AG09319 (cell line): Measurements from ENCODE around the gene LITAFD.
"Not testable (repeated sequence)": the region's sequence is repeated elsewhere in the genome, so short reads cannot be mapped to it uniquely, and the experiment has no call there.

ENCODE experiments used
- DNase-seq: peaks from one replicate; pipeline ENCODE4 v3.0.0-alpha.2; 2010; ENCODE audit warnings: low read depth; ENCODE audit errors: extremely low read depth
- CTCF ChIP-seq: IDR thresholded peaks from 2 replicates; pipeline ENCODE4 v1.5.1; 2011; ENCODE audit warnings: low read depth, mild to moderate bottlenecking, inconsistent platforms, low read length, moderate library complexity

The LITAFD gene

GRCh38 chr16:8882041-8882617 lies at the start of gene LITAFD:
Gene LITAFD (plus strand): TSS chr16:8882351. CDS start chr16:8884356, 2,005 bp downstream.
- no peak for DNase-seq

GRCh38 chr16:8832717-8833105 lies 49.4 kb upstream of the LITAFD start:
- no peak for TF ChIP-seq CTCF
- DNase-seq, result no peak

More at GRCh38 chr16:8882041-8882617, at the start of gene LITAFD:
- no peak for TF ChIP-seq CTCF

DNA sequence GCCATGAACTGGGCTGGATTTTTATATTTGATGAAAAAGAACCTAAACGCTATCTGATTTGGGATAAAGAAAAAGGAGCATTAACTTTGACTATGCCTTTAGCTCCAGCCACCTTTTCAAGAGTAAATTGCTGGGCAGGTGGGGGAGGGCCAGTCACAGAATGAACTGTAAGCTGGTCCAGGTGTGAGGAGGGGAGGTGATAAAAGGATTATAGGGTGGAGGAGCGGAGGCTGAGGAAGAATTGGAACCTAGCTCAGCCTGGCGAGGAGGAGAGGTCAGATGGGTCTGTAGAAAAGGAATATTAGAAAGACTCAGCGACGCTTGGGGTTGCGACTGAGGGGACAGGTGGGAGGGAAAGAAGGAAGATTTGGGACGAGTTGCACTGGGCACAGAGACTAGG lies 45.4 kb upstream of the LITAFD start:
- DNase-seq, result not testable (repeated sequence)

- not testable (repeated sequence) for DNase-seq
Observed at GRCh38 chr16:8837594-8837993, 44.6 kb upstream of the LITAFD start.

DNA sequence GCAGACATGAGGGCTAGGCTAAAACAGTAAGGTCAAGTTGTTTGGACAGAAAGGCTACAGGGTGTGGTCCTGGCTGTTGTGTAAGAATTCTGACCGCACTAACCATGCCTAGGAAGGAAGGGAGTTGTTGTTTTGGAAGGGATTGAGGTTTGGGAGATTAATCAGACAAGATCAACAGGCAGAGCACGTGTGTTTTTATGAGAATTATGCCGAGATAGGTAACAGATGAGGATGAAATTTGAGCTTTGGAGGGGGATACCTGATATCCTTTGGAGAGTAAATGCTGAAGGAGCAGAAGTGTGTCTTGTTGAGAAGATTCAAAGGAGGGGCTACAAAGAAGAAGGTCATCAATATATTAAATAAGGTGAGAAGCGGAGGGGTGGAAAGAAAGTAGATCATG lies 40.1 kb upstream of the LITAFD start:
- not testable (repeated sequence) for DNase-seq

- not testable (repeated sequence) for DNase-seq
Observed at GRCh38 chr16:8843296-8843695, 38.9 kb upstream of the LITAFD start.

DNA sequence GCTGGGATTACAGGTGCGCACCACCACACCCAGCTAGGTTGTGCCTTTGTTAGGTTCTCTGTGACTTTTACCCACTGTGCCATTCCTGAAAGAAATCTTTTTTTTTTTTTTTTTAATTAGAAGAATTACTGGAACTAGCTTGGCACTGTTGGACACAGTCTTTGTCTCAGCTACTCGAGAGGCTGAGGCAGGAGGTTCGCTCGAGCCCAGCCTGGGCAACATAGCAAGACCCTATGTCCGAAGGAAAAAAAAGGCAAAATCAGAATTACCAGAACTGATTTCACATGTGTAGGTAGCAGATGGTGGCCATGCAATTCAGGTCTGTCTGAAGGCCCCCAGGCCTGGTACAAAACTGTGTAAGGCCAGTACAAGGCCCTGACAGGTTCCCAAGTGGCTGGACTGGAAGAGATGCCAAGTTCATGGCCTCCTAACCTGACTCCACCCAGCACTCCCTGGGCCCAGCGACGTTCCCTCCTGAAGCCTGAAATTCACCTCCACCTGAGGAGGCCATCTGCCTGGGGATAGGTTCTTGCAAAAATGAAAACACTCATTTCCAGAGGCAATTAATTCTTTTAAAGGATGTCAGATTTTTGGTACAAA lies 36.4 kb upstream of the LITAFD start:
- DNase-seq, result no peak
- TF ChIP-seq CTCF, result no peak

- no peak for TF ChIP-seq CTCF
Observed at GRCh38 chr16:8846401-8846932, 35.7 kb upstream of the LITAFD start.

DNA sequence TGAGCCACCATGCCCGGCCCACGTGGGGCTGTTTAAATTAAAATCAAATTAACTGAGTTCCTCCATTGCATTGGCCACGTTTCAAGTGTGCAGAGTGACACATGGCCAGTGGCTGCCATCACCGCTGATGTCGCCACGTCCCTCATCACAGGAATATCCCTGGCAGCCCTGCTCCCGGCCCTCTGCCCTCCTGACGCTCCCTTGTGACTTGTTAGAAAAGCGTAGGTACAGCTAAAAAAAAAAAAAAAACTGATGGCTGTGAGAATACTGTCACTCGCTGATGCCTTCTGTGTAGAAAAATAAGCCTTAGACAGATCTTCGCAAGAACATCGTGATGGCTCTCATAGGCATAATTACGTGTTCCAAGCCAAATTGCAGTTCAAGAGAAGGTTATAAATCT lies 35.0 kb upstream of the LITAFD start:
- DNase-seq, result no peak
- TF ChIP-seq CTCF, result no peak

More at GRCh38 chr16:8846401-8846932, 35.7 kb upstream of the LITAFD start:
- no peak for DNase-seq

GRCh38 chr16:8847623-8848022 lies 34.5 kb upstream of the LITAFD start:
- no peak for TF ChIP-seq CTCF
- no peak for DNase-seq
